G401 (cell line): ENCODE measurements around the gene ACO2. TPM values are rescaled to one million over a fixed set of nuclear protein-coding genes. Genes with fewer than 3 reads are reported as not detected.

ENCODE experiments used
- total RNA-seq: library from RNA; depleted of rRNA; stranded (reverse); fragments of >200 nt; shearing (Covaris generic); gene quantifications from 2 replicates; pipeline ENCODE4 v1.2.3, GENCODE V29; 2014; rRNA removed

Gene ACO2
- total RNA-seq, 1 experiment from 2014 or later = 184 TPM

Other genes with a start within 250 kb of the ACO2 start
- gene CHADL, start 228.2 kb upstream of the ACO2 start, total RNA-seq = 0.75 and 4.3 TPM in 2 replicates
- gene RANGAP1, start 182.9 kb upstream of the ACO2 start, total RNA-seq = 235 and 240 TPM in 2 replicates
- 53.2 and 64.4 TPM in 2 replicates for gene ZC3H7B, start 167.6 kb upstream of the ACO2 start, total RNA-seq
- gene TEF, start 87.2 kb upstream of the ACO2 start, total RNA-seq = 4.1 and 12.8 TPM in 2 replicates
- gene TOB2, start 22.3 kb upstream of the ACO2 start, total RNA-seq = 33.3 and 34.4 TPM in 2 replicates
- 133 and 134 TPM in 2 replicates for gene PHF5A, start 425 bp upstream of the ACO2 start, total RNA-seq
- 33.8 and 35.3 TPM in 2 replicates for gene POLR3H, start 75.4 kb downstream of the ACO2 start, total RNA-seq
- gene CSDC2, start 91.9 kb downstream of the ACO2 start, total RNA-seq = 10.6 and 11.2 TPM in 2 replicates
- 21.8 and 46.8 TPM in 2 replicates for gene PMM1, start 120.7 kb downstream of the ACO2 start, total RNA-seq
- 22.8 and 33.0 TPM in 2 replicates for gene DESI1, start 151.9 kb downstream of the ACO2 start, total RNA-seq
- 647 and 807 TPM in 2 replicates for gene XRCC6, start 152.2 kb downstream of the ACO2 start, total RNA-seq
- gene SNU13, start 219.8 kb downstream of the ACO2 start, total RNA-seq = 152 and 186 TPM in 2 replicates
- gene MEI1, start 230.4 kb downstream of the ACO2 start, total RNA-seq = not detected in 2 replicates